Raji (cell line): ENCODE measurements around the gene B4GALT1.

ENCODE experiments used
- POLR2A ChIP-seq: IDR thresholded peaks from 2 replicates; pipeline ENCODE4 v1.6.1; 2011; ENCODE audit warnings: low read depth, low read length, control low read depth; ENCODE audit not compliant: insufficient read depth

The B4GALT1 gene

DNA sequence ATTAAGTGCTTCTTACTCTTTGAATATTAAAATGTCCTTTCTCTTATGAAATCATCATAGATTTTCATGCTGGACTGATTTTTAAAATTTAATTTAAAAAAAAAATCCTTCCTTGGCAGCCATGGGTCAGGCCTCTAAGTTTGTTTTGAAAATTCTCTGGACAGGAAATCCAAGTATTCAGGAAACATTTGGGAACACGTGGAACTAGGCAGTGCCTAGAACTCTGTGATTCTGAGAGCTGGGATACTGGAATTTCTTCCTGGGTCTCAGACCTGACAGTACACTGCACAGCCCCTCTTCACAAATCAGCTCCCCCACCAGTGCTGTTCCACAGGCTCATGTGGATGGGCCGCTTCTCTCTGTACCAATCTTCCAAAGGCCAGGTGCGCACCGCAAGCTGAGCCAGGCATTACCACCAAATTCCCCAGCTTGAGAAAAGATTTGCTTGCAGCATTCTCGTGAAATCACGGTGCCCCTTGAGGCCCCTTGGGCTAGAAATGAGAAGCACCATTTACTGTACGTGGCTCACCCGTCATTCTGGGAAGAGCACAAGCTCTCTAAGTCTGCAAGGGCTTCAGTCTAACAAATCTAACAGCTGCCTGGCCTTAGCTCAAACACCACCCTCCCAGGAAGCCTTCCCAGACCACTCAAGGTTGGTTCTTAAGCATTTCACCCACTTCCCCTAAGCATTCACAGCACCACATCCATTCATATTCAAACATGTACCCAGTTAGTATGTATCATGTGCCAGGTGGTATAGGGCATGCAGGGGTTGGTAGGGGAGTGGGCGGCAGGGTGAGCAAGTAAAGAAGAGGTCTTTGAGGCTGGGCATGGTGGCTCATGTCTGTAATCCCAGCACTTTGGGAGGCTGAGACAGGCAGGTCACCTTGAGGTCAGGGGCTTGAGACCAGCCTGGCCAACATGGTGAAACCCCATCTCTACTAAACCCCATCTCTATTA, 26.5 kb downstream of the B4GALT1 start:
- no peak for TF ChIP-seq POLR2A

GRCh38 chr9:33139421-33140228, 27.5 kb downstream of the B4GALT1 start:
- TF ChIP-seq POLR2A = no peak

- no peak for TF ChIP-seq POLR2A
These were observed 28.4 kb downstream of the B4GALT1 start for GRCh38 chr9:33138768-33139167.

DNA sequence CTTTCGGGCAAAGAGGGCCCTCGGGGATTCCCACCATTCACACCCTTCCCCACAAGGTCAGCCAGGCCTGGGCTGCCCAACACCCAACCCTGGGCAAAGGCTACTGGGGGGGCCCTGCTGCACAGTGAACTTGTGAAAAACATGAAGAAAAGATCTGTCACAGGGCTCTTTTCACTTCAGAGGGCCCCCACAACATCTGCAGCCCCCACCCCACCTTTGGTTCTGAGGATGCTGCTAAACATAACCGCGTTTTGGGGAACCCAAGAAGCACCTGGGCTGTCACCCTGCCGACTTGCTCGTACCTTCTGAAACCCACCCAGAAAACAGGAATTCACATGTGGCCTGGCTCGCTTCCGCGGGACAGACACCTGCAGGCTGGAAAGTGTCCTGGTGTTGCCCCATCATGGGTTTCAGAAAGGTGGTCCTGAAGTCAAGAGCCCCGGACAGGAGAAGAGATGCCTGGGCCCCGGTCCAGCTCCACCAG, 29.3 kb downstream of the B4GALT1 start:
- no peak for TF ChIP-seq POLR2A

GRCh38 chr9:33136721-33137670, 30.1 kb downstream of the B4GALT1 start:
- no peak for TF ChIP-seq POLR2A

- TF ChIP-seq POLR2A = no peak
These were observed 31.6 kb downstream of the B4GALT1 start for GRCh38 chr9:33135470-33135958.

- no peak for TF ChIP-seq POLR2A
These were observed 32.1 kb downstream of the B4GALT1 start for GRCh38 chr9:33135031-33135461.

- no peak for TF ChIP-seq POLR2A
These were observed 34.0 kb downstream of the B4GALT1 start for GRCh38 chr9:33133186-33133585.

GRCh38 chr9:33131790-33132772, 35.1 kb downstream of the B4GALT1 start:
- TF ChIP-seq POLR2A = no peak

GRCh38 chr9:33130961-33131789, 36.0 kb downstream of the B4GALT1 start:
- TF ChIP-seq POLR2A = no peak

DNA sequence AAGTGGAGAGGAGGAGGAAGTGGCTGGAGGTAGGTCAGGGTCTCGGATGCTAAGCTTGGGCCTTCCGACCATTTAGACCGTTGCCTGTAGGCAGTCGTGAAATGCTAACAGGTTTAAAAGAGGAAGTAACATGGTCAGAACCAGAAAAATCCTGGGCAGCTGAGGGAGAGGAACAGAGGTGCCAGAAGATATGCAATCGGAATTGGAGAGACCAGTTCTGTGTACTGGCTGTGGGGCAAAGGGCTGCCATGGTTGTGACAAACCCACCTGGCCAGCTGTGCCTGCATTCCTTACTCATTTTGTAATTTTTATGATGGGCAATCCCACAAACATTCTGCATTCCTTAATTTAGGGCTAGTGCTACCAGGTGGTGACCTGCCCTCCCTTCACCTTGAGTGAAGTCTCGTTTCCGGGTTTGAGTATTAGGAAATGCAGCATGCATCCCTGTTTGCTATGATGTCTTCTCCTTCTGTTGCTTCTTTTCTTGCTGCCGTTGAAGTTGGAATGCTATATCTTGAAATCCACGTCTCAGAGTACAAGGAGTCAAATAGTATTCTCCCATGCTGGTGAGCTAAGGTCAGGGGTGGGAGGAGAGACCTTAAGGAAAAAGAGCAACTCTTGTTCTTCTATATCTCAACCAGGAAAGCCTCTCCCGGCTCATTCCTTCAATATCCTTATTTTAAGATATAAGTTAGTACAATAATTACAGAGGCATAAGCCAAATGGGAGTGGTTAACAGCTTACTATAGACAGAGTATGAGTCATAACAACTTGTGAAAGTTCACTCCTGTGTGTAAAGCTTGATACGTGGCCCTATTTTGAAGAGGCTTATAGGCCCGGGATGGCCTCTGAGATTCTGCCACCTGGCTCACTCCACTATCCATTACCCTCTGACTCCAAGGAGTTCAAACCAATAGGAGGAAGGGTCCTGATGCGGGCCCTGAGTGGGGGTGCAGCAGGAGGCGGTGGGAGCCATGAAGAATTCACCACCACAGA, 37.0 kb downstream of the B4GALT1 start:
- no peak for TF ChIP-seq POLR2A
